NCI-H524 treated with DMSO at 0.1 percent for 48 hours (cell line): ENCODE measurements around the gene APP.
A peak's percentile ranks its signal among the peaks of the same experiment; 100 is the strongest.

ENCODE experiments used
- DNase-seq: peaks from one replicate; lab custom pipeline; 2025; lab: John Stamatoyannopoulos, UW

The APP gene

DNA sequence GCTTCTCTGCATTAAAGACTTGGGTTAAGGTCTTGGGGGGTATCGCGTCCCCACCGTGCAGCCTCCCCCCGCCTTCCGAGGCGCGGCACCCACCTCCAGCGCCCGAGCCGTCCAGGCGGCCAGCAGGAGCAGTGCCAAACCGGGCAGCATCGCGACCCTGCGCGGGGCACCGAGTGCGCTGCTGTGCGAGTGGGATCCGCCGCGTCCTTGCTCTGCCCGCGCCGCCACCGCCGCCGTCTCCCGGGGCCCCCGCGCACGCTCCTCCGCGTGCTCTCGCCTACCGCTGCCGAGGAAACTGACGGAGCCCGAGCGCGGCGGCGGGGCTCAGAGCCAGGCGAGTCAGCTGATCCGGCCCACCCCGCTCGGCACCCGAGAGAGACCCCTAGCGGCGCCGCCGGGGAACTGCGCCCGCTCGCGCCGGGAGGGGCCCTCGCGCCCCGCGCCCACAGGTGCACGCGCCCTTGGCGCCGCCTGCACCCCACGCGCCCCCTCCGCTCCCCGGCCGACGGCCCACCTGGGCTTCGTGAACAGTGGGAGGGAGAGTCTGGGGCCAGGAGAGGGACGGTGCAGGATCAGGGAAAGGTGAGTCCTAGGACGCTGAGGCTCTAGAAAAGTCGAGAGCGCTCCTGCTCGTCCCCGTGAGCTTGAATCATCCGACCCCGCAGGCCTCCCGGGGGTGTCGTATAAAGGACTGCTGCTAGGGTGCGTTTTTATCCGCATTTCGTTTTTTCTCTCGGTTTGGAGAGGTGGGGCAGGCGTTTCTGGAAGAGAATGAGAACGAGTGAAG, at the start of gene APP:
TSS of gene APP (minus strand) at position 300 of the 787 bp plus-strand sequence. CDS start at position 150, 150 bp downstream.
- no peak for DNase-seq

- DNase-seq: no peak
Measured at GRCh38 chr21:26212220-26212619, 41.6 kb upstream of the APP start.

DNA sequence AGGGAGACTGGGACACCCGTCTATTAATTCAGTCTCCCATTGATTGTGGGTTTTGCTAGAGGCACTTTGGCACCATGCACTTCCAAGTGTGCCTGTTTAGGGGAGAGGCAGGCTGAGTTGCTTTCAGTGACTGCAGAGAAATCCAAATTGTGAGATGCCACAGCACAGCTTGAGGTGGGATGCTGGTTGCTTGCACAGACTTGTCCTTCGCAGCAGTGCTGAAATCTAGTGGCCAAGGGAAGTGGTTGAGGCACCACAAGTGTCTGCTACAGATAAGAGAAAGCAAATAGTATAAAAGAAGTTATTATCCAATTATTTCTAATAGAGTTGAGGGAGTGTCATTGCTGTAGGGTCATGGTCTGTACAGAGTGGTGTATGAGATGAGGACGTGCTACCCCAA, 40.0 kb upstream of the APP start:
- no peak for DNase-seq

GRCh38 chr21:26207021-26207420, 36.5 kb upstream of the APP start:
- no peak for DNase-seq

GRCh38 chr21:26199456-26199855, 28.9 kb upstream of the APP start:
- no peak for DNase-seq

GRCh38 chr21:26195708-26196107, 25.1 kb upstream of the APP start:
- DNase-seq: no peak

GRCh38 chr21:26194811-26195251, 24.3 kb upstream of the APP start:
- DNase-seq: no peak

GRCh38 chr21:26194326-26194725, 23.8 kb upstream of the APP start:
- no peak for DNase-seq

DNA sequence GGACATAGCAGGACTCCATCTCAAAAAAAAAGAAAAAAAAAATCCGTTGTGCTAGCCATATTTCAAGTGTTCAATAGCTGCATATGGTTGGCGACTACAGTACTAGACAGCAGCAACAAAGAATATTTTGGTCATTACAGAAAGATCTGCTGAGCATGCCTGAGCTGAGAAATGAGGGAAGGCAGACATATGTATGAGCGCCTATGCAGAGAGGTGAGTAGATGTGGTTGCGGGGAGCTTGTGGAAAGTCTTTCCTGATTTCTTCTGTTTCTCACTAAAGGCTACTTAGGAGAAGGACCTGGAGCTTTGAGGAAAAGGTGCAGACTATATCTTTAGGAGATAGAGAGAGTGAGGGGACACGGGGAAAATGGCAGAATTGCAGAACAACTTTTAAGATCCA, 21.0 kb upstream of the APP start:
- DNase-seq: no peak

DNA sequence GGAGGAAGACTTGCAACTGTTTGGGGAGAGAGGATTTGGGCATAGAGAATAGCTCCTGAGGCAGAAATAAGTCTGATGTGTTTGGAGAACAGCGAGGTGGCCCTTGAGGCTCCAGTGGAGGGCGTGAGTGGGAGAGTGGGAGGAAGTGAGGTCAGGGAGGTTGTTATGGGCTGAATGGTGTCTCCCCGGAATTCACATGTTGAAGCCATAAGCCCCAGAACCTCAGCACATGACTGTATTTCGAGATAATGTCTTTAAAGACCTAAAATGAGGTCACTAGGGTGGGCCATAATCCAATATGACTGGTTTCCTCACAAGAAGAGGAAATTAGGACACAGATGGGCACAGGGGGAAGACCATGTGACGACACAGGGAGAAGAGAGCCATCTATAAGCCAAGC, 17.9 kb upstream of the APP start:
- no peak for DNase-seq

- no peak for DNase-seq
Measured at GRCh38 chr21:26185446-26185845, 14.9 kb upstream of the APP start.

- no peak for DNase-seq
Measured at GRCh38 chr21:26185021-26185420, 14.5 kb upstream of the APP start.

GRCh38 chr21:26179501-26179900, 8.9 kb upstream of the APP start:
- no peak for DNase-seq

GRCh38 chr21:26177746-26178426, 7.3 kb upstream of the APP start:
- no peak for DNase-seq

- no peak for DNase-seq
Measured at GRCh38 chr21:26177187-26177586, 6.6 kb upstream of the APP start.

DNA sequence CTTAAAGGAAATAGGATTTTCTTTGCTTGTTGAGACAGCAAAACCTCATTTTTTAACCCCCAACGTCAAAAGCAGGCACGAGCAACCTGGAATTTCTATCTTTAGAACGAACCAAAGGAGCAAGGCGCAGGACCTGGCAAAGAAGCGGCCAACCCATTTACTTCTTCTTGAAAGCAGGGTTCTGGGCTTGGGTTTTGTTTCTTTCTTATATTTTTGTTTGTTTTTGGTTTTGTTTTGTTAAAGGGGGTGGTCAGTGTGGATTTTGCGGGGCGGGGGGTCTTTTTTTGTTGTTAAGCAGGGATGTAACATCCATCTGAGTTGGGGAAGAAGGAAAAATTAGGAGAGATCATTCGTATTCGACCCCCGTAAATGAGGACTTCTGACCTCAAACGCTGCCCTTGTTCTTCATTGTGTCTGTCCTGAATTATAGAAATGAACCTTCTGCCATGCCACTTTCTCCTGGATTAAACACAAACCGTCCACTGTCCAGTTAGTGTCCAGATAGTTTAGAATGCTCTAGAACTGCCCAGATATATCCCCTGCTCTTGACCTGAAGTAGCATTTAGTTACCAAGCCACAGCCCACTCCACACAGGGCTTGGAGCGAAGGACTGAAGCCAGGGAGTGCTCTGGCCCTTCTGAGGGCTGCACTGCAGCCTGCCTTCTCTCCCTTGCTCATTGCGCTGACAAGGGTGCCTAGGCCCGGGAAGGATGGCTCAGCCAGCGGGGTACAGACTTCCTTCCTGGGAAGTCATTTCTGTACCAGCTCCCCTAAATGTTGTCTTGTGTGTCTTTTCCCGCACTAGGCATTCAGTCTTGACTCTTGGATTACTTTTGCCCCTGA, 909 bp upstream of the APP start:
- no peak for DNase-seq

DNA sequence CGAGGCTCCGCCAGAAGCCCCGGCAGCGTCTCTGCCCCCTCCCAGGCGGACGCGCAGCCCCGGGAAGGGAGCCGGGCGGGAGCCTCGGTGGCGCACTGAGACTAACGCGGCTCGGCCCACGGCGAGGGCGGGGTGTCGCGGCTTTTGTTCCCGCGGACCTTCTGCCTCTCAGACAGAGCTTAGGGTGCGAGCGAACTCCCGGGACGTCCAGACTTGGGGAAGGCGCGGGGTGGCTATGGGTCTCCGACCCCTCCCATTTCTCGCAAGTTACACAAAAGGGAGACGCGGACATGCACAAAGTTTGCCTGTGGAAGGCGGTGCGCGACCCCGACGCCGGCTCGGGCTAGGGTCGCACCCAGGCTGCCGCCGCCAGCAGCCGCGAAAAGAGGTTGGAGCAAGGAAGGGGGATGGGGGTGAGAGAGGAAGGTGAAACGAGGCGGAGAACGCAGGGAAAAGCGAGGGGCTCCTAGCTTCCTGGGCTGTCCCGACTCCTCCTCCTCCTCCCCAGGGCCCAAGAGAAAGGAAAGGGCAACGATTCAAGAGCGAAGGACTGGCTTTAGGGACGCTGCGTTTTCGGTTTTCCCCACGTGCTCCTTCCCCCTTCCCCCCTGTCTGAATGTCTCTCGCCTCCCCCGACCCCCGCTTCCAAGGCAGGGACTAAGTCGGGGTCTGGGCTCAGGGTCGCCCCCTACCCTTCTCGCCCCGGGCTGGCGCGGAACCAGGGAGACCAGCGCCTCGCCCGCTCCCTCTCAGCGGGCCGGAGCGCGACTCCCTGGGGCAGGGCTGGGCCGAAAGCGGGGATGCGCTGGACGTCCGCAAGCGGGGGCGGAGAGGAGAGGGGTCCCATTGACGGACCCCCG, 729 bp downstream of the APP start:
- peak; percentile 29 for DNase-seq

GRCh38 chr21:26169061-26169610, 1.4 kb downstream of the APP start:
- DNase-seq: peak; percentile 55

DNA sequence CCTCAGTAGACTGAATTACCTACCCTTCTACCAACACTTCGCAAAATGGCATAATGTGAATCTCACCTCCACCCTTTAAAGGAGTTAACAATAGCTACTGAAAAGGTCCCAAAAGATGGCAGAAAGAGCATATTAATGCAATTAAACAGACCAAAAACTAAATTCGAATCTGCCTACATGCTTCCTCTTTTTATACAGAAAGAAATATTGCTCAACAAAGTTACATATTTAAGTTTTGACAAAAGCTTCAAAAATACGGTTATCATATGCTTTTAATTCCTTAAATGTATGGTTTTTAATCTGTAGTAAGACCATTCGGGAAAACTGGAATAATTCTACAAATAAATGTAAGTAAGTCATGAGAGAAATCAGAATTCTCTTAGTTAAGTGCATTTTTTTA, 2.2 kb downstream of the APP start:
- DNase-seq: no peak

DNA sequence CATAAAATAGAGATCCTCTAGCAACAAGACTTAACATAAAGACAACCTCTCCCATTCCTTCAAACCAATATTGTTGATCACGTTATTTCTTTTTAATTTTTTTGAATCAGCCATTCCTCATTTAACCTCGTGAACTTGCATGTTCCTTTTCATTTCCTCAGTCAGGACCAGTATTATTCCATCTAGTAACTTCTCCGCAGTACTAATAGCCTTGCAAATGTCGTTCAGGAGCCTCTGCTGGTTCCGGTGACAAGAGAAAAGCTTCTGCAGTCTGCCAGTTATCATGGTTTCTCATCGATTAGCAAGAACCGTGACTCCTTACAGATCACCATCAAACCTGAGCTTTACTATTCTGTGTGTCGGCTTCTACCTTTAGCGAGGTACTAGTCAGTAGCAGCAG, 3.0 kb downstream of the APP start:
- no peak for DNase-seq

GRCh38 chr21:26165331-26165730, 5.2 kb downstream of the APP start:
- no peak for DNase-seq
